ENCODE data around the gene DSCAM. TPM values are rescaled to one million over a fixed set of nuclear protein-coding genes. Genes with fewer than 3 reads are reported as not detected.

DSCAM gene
- total RNA-seq, 2 experiments from 2014 or later, result not detected

- Mint-ChIP-seq H3K9me3 (peaks cover 2% of the 10 kb centered on the region), H3K36me3 (ENCODE audit: low read depth) (no peaks in the 10 kb centered on the region), H3K4me3 (no peak overlapping the region), H3K27me3 (peaks cover 2% of the 10 kb centered on the region), H3K27ac (no peak overlapping the region), H3K4me1 (ENCODE audit: low read depth) (no peaks in the 10 kb centered on the region)
- DNase-seq, result no peak
- ATAC-seq, result no peak
- no peak for TF ChIP-seq CTCF (IDR thresholded peaks at IDR 0.05)
- ChIA-PET CTCF (no interaction called here), POLR2A (no interaction called here)
- intact Hi-C loops (cut with micrococcal nuclease), result no loop called here
Observed at GRCh38 chr21:40471103-40471502, 375.9 kb downstream of the DSCAM start.

- TF ChIP-seq CTCF (IDR thresholded peaks at IDR 0.05), result no peak
- Mint-ChIP-seq H3K4me1 (ENCODE audit: low read depth) (no peaks in the 10 kb centered on the region), H3K9me3 (peaks cover 2% of the 10 kb centered on the region), H3K4me3 (no peak overlapping the region), H3K27ac (no peak overlapping the region), H3K27me3 (peaks cover 2% of the 10 kb centered on the region), H3K36me3 (ENCODE audit: low read depth) (no peaks in the 10 kb centered on the region)
- DNase-seq (peak; percentile 13), ATAC-seq (no peak)
- ChIA-PET POLR2A (no interaction called here), CTCF (interaction anchor here (1.4 to 3.0 kb wide), 2 partner anchors 569 to 603 kb away, joined by 3 to 15 read pairs; no protein-coding TSS in a partner anchor)
- intact Hi-C loops (cut with micrococcal nuclease), result no loop called here
Observed at GRCh38 chr21:40466893-40467483, 380.0 kb downstream of the DSCAM start.

- peaks cover 2% of the 10 kb centered on the region for H3K27me3 Mint-ChIP-seq
- no peaks in the 10 kb centered on the region for H3K4me1 Mint-ChIP-seq (ENCODE audit: low read depth)
- no peaks in the 10 kb centered on the region for H3K36me3 Mint-ChIP-seq (ENCODE audit: low read depth)
- intact Hi-C loops (cut with micrococcal nuclease), result no loop called here
- H3K27ac Mint-ChIP-seq, result no peak overlapping the region
- no peak overlapping the region for H3K4me3 Mint-ChIP-seq
- DNase-seq (no peak), ATAC-seq (no peak)
- POLR2A ChIA-PET, result no interaction called here
- TF ChIP-seq CTCF (IDR thresholded peaks at IDR 0.05), result no peak
- no peaks in the 10 kb centered on the region for H3K9me3 Mint-ChIP-seq
- CTCF ChIA-PET, result interaction anchor here (3.0 kb wide), 1 partner anchor 604 kb away, joined by 15 read pairs; no protein-coding TSS in a partner anchor
Observed at GRCh38 chr21:40465382-40465781, 381.6 kb downstream of the DSCAM start.

GRCh38 chr21:40463176-40463575, 383.8 kb downstream of the DSCAM start:
- Mint-ChIP-seq H3K9me3 (no peaks in the 10 kb centered on the region), H3K36me3 (ENCODE audit: low read depth) (no peaks in the 10 kb centered on the region)
- intact Hi-C loops (cut with micrococcal nuclease), result no loop called here

GRCh38 chr21:40461008-40461407, 385.9 kb downstream of the DSCAM start:
- H3K27me3 Mint-ChIP-seq, result no peaks in the 10 kb centered on the region
- POLR2A ChIA-PET, result no interaction called here
- TF ChIP-seq CTCF (IDR thresholded peaks at IDR 0.05), result no peak
- intact Hi-C loops (cut with micrococcal nuclease), result no loop called here
- CTCF ChIA-PET, result no interaction called here
- H3K36me3 Mint-ChIP-seq (ENCODE audit: low read depth), result no peaks in the 10 kb centered on the region
- no peak for DNase-seq
- no peak overlapping the region for H3K4me3 Mint-ChIP-seq
- no peak overlapping the region for H3K27ac Mint-ChIP-seq
- no peaks in the 10 kb centered on the region for H3K4me1 Mint-ChIP-seq (ENCODE audit: low read depth)
- no peaks in the 10 kb centered on the region for H3K9me3 Mint-ChIP-seq
- no peak for ATAC-seq

More at GRCh38 chr21:40463176-40463575, 383.8 kb downstream of the DSCAM start:
- POLR2A ChIA-PET, result no interaction called here
- TF ChIP-seq CTCF (IDR thresholded peaks at IDR 0.05), result no peak
- Mint-ChIP-seq H3K27ac (no peak overlapping the region), H3K4me1 (ENCODE audit: low read depth) (no peaks in the 10 kb centered on the region), H3K4me3 (no peak overlapping the region), H3K27me3 (peaks cover 2% of the 10 kb centered on the region)
- CTCF ChIA-PET, result no interaction called here
- ATAC-seq (no peak), DNase-seq (no peak)

Measured in activated CD8-positive, alpha-beta T cell treated with anti-CD3 and anti-CD28 coated beads for 36 hours (primary cell).